Activated CD4-positive, alpha-beta T cell treated with anti-CD3 and anti-CD28 coated beads, Interleukin-2, amount 10 ng/mL, durations not matched to agents 24 days and 14 days (primary cell): ENCODE measurements around the gene IL16. TPM values are rescaled to one million over a fixed set of nuclear protein-coding genes. Genes with fewer than 3 reads are reported as not detected.
"Not testable (repeated sequence)": the region's sequence is repeated elsewhere in the genome, so short reads cannot be mapped to it uniquely, and the experiment has no call there.

Experiments used
- DNase-seq: peaks from one replicate; pipeline ENCODE4 v3.0.0; 2022
- H3K27ac Mint-ChIP-seq: one replicate; pipeline ENCODE4 v1.8.0; 2022; ENCODE audit warnings: mild to moderate bottlenecking, mixed read lengths
- H3K27me3 Mint-ChIP-seq: one replicate; pipeline ENCODE4 v1.8.0; 2022; ENCODE audit warnings: mixed read lengths
- H3K36me3 Mint-ChIP-seq: one replicate; pipeline ENCODE4 v1.8.0; 2022; ENCODE audit warnings: low read depth, mild to moderate bottlenecking, mixed read lengths
- H3K4me1 Mint-ChIP-seq: one replicate; pipeline ENCODE4 v1.8.0; 2021; ENCODE audit warnings: mixed read lengths
- H3K4me3 Mint-ChIP-seq: one replicate; pipeline ENCODE4 v1.8.0; 2022; ENCODE audit warnings: mild to moderate bottlenecking, moderate library complexity, mixed read lengths
- H3K9me3 Mint-ChIP-seq: one replicate; pipeline ENCODE4 v1.8.0; 2021; ENCODE audit warnings: mixed read lengths
- intact Hi-C: fragments of 100-400 bp; cut with micrococcal nuclease; formaldehyde crosslinking; loops from one replicate; pipeline ENCODE4 v1.15.1; 2023
- total RNA-seq: library from RNA; stranded (reverse); gene quantifications from 2 replicates; pipeline ENCODE4 v1.2.3, GENCODE V29; 2022

The IL16 gene
- total RNA-seq, 1 donor from 2014 or later, result 93.2 TPM

- no peaks in the 10 kb centered on the region for H3K27me3 Mint-ChIP-seq
- intact Hi-C loops, result loop anchor here (1.0 to 5.0 kb wide), 3 partner anchors 28 to 49 kb away; no protein-coding TSS in a partner anchor
- peaks cover 23% of the 10 kb centered on the region for H3K4me1 Mint-ChIP-seq
- H3K9me3 Mint-ChIP-seq, result no peaks in the 10 kb centered on the region
- peak within 1 kb of the TSS; percentile 73 for H3K27ac Mint-ChIP-seq
- H3K36me3 Mint-ChIP-seq, result peaks cover 4% of the 10 kb centered on the region
- DNase-seq, result peak; percentile 100
- peak within 1 kb of the TSS; percentile 91 for H3K4me3 Mint-ChIP-seq
These were observed 127.5 kb downstream of the IL16 start, which contains the start of gene STARD5 for GRCh38 chr15:81323944-81324881. Gene STARD5 (minus strand): TSS chr15:81324141. CDS start chr15:81324099, 42 bp downstream.

GRCh38 chr15:81326466-81327212, 130.0 kb downstream of the IL16 start:
- Mint-ChIP-seq H3K36me3 (no peaks in the 10 kb centered on the region), H3K27ac (no peak overlapping the region), H3K9me3 (no peaks in the 10 kb centered on the region), H3K4me3 (no peak overlapping the region), H3K27me3 (no peaks in the 10 kb centered on the region), H3K4me1 (peaks cover 27% of the 10 kb centered on the region)
- no peak for DNase-seq
- intact Hi-C loops, result no loop called here

GRCh38 chr15:81327516-81327915, 130.8 kb downstream of the IL16 start:
- no peaks in the 10 kb centered on the region for H3K9me3 Mint-ChIP-seq
- peaks cover 23% of the 10 kb centered on the region for H3K4me1 Mint-ChIP-seq
- H3K36me3 Mint-ChIP-seq, result no peaks in the 10 kb centered on the region
- intact Hi-C loops, result no loop called here
- no peak overlapping the region for H3K4me3 Mint-ChIP-seq
- no peak for DNase-seq
- H3K27me3 Mint-ChIP-seq, result no peaks in the 10 kb centered on the region
- H3K27ac Mint-ChIP-seq, result no peak overlapping the region

- H3K9me3 Mint-ChIP-seq, result no peaks in the 10 kb centered on the region
- peaks cover 13% of the 10 kb centered on the region for H3K4me1 Mint-ChIP-seq
- no peak overlapping the region for H3K4me3 Mint-ChIP-seq
- H3K27me3 Mint-ChIP-seq, result no peaks in the 10 kb centered on the region
- no peaks in the 10 kb centered on the region for H3K36me3 Mint-ChIP-seq
- no peak for DNase-seq
- H3K27ac Mint-ChIP-seq, result no peak overlapping the region
- intact Hi-C loops, result no loop called here
These were observed 132.8 kb downstream of the IL16 start for GRCh38 chr15:81329446-81329845.

DNA sequence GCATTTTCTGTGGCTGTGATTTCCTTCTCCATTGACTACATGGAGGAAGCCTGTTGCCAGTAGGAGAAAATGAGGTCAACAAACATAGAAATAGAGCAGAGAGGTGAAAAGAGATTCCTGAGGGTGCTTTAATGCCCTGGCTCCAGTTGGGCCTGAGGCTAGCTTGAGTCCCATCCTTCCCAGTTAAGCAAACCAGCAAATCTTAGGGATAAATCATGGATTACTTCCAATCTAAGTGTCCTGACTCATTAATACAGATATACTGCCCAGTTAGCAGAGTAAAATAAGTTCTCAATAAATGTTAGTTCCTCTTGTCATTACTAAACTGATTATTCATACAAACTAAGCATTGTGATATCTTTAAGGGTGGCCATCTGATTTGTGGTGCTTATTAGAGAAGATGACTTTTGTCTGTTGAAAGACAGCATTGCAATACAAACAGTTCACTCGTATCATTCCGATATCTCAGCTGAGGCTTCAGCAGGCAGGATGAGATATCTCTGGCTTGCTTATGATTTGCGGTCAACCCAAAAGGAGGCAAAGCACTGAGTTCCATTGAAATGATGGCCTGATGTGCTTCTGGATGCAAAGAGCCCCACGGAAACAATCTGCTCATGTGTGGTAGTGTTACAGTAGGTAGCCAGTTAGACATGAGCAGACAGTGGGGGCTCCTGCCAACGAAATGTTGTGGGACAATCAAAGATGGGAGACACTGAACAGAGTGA, 133.8 kb downstream of the IL16 start:
- no peak overlapping the region for H3K27ac Mint-ChIP-seq
- no peaks in the 10 kb centered on the region for H3K36me3 Mint-ChIP-seq
- H3K9me3 Mint-ChIP-seq, result no peaks in the 10 kb centered on the region
- DNase-seq, result no peak
- intact Hi-C loops, result loop anchor here (10.0 kb wide), 1 partner anchor 166 kb away; no protein-coding TSS in a partner anchor
- H3K4me1 Mint-ChIP-seq, result peaks cover 9% of the 10 kb centered on the region
- H3K27me3 Mint-ChIP-seq, result no peaks in the 10 kb centered on the region
- no peak overlapping the region for H3K4me3 Mint-ChIP-seq

- not testable (repeated sequence) for H3K36me3 Mint-ChIP-seq, H3K4me1 Mint-ChIP-seq, DNase-seq, H3K9me3 Mint-ChIP-seq, H3K4me3 Mint-ChIP-seq, H3K27ac Mint-ChIP-seq, H3K27me3 Mint-ChIP-seq
- intact Hi-C loops, result loop anchor here (10.0 kb wide), 1 partner anchor 166 kb away; no protein-coding TSS in a partner anchor
These were observed 134.5 kb downstream of the IL16 start for GRCh38 chr15:81331141-81331540.

DNA sequence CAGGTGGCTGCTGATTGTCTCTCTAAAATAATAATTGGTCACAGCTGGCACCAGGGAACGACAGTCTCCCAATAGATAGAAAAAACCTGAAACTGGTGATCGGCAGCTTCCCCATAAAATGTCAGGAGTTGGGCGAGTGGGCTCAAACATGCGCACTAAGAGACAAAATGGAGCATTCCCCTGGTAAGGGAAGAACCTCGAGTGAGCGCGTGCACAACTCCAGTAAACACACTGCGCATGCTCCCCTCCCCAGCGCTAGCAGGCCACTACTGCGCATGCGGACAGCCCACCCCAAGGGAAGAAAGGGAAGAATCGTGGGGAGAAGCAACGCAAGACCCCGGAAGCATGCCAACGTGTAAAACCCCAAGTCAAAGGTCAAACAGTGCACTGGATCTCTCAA, 134.9 kb downstream of the IL16 start:
- no peak overlapping the region for H3K4me3 Mint-ChIP-seq
- DNase-seq, result no peak
- intact Hi-C loops, result loop anchor here (10.0 kb wide), 1 partner anchor 167 kb away; no protein-coding TSS in a partner anchor
- H3K9me3 Mint-ChIP-seq, result no peaks in the 10 kb centered on the region
- H3K27me3 Mint-ChIP-seq, result no peaks in the 10 kb centered on the region
- no peak overlapping the region for H3K27ac Mint-ChIP-seq
- no peaks in the 10 kb centered on the region for H3K36me3 Mint-ChIP-seq
- H3K4me1 Mint-ChIP-seq, result peaks cover 10% of the 10 kb centered on the region

DNA sequence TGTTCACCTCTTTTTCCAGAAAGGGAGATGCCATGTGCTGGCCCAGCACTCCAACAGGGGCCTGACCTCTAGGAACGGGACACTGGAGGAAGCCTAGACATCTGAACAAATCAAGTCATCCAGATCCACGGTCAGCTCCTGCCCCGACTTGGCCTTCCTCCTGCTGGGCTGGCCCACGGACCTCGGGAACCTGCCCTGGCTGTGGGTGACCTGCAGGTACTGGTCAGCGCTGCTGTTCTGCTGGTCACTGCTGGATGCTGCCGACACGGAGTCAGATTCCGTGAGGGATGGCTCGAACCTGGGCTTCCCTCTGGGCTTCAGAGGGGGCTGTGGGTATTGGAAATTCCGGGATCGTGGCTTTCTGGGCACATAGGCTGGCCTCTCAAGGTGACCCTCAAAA, 135.6 kb downstream of the IL16 start:
- Mint-ChIP-seq H3K36me3 (no peaks in the 10 kb centered on the region), H3K27me3 (no peaks in the 10 kb centered on the region), H3K4me3 (no peak overlapping the region), H3K9me3 (no peaks in the 10 kb centered on the region), H3K27ac (no peak overlapping the region), H3K4me1 (peaks cover 12% of the 10 kb centered on the region)
- no peak for DNase-seq
- intact Hi-C loops, result loop anchor here (10.0 kb wide), 1 partner anchor 168 kb away; no protein-coding TSS in a partner anchor

DNA sequence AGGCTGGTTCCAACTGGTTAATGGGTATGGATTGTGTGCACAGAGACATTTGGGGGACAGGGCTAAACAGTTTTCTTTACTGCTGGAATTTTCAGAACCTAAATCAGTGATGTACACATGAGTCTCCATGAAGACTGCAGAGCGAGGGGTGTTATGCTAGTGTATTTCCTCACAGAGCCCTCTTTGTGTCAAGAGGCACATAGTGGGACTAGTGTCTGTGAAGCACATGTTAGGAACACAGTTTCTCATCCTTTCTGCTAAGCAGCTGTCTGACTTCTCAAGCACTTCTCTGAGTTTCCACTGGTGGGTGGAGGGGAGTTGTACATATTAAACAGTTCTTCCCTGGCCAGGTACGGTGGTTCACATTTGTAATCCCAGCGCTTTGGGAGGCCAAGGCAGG, 136.7 kb downstream of the IL16 start:
- H3K9me3 Mint-ChIP-seq, result no peaks in the 10 kb centered on the region
- peaks cover 8% of the 10 kb centered on the region for H3K4me1 Mint-ChIP-seq
- H3K4me3 Mint-ChIP-seq, result no peak overlapping the region
- H3K36me3 Mint-ChIP-seq, result no peaks in the 10 kb centered on the region
- H3K27me3 Mint-ChIP-seq, result no peaks in the 10 kb centered on the region
- H3K27ac Mint-ChIP-seq, result no peak overlapping the region
- intact Hi-C loops, result loop anchor here (10.0 kb wide), 1 partner anchor 169 kb away; no protein-coding TSS in a partner anchor
- no peak for DNase-seq

DNA sequence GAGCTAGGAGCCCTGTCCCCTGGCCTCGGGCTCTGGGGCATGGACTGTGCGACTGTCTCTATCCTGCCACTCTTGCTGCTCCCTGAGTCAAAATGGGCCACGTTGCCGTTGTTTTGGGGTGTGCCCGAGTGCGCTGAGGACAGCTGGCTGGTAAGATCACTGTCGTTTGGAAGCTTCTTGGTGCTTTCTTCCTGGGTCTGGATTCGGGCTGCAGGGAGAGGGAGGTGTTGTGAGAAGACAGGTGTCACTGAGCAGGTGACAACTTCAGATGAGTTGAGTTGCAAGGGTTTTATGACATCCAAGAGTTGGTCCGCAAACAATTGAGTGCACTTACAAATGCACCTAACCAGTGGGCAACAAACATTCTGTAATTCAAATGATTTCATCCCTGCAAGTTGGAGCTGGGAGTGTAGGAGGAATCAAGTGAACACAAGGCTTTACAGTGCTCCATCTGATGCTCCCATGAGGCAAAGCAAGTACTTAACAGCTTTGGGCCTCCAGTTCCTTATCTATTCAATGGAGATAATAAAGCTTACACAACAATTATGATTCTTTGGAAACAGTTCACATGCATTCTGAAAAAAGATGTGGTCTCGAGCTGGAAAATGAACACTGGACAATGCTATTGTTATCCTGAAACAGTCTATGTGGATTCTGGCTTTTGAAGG, 138.2 kb downstream of the IL16 start:
- no peaks in the 10 kb centered on the region for H3K36me3 Mint-ChIP-seq
- peaks cover 8% of the 10 kb centered on the region for H3K4me1 Mint-ChIP-seq
- no peaks in the 10 kb centered on the region for H3K27me3 Mint-ChIP-seq
- H3K4me3 Mint-ChIP-seq, result no peak overlapping the region
- no peaks in the 10 kb centered on the region for H3K9me3 Mint-ChIP-seq
- intact Hi-C loops, result loop anchor here (10.0 kb wide), 1 partner anchor 170 kb away; no protein-coding TSS in a partner anchor
- no peak for DNase-seq
- H3K27ac Mint-ChIP-seq, result no peak overlapping the region

DNA sequence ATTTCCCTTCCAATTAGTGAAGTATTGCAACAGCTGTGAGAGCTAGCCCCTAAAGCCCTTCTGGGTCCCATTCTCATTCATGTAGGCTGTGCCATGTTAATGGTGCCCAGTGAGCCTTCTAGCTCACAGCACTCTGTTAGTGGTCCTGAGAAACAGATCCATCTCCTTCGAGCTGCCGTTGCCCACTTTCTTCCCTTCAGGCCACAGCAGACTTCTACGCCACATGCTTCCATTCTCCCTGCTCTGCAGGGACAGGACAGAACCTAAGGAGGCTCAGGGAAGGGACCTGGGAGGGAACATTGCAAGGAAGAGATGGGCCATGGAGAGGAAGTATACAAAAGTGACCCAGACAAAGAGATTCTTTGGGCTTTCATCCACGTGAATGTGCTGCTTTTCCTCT, 139.0 kb downstream of the IL16 start:
- Mint-ChIP-seq H3K27me3 (peaks cover 1% of the 10 kb centered on the region), H3K4me3 (no peak overlapping the region), H3K27ac (no peak overlapping the region), H3K9me3 (no peaks in the 10 kb centered on the region), H3K36me3 (no peaks in the 10 kb centered on the region), H3K4me1 (peaks cover 7% of the 10 kb centered on the region)
- intact Hi-C loops, result loop anchor here (1.0 to 10.0 kb wide), 2 partner anchors 60 to 171 kb away; no protein-coding TSS in a partner anchor
- DNase-seq, result no peak

DNA sequence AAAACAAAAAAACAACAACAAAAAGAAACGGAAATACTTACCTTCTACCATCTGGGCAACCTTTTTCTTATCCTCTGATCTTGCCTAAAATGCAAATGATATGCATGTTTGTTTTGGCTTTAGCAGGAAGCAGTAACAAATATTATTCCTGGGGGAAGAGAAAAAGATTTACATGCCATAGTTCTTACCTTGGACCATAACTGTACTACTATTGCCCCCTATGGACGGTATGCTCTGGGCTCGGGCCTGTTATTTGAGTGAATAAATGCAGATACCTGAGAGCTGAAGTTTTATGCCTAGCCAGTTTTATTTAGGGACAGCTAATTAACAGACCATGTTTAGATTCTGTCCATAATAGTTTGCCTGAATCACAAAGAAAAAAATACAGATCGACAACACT, 139.9 kb downstream of the IL16 start:
- H3K27me3 Mint-ChIP-seq, result peaks cover 8% of the 10 kb centered on the region
- peaks cover 3% of the 10 kb centered on the region for H3K4me1 Mint-ChIP-seq
- no peak overlapping the region for H3K27ac Mint-ChIP-seq
- H3K36me3 Mint-ChIP-seq, result no peaks in the 10 kb centered on the region
- peak; percentile 75 for DNase-seq
- intact Hi-C loops, result loop anchor here (1.0 to 10.0 kb wide), 2 partner anchors 61 to 172 kb away; no protein-coding TSS in a partner anchor
- no peaks in the 10 kb centered on the region for H3K9me3 Mint-ChIP-seq
- H3K4me3 Mint-ChIP-seq, result no peak overlapping the region

DNA sequence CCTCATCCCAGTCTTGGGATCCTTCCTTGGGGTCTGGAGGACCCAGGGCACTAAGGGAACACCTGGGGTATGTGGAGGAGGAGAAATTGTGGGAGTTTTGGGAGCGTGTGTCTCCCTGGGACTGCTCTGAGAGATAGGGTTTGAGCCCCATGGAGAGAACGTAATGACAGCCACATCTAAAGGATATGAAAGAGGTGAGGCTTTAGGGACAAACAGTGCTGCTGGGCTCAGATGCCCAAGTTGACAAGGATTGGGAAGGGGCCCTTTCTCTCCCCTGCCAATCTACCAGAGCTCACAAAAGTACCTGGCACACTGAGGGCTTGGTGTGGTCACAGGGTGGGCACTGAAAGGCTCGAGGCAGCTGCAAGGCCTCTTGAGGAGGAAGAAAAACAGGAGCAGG, 140.6 kb downstream of the IL16 start:
- no peak for DNase-seq
- intact Hi-C loops, result loop anchor here (10.0 kb wide), 1 partner anchor 172 kb away; no protein-coding TSS in a partner anchor
- H3K27me3 Mint-ChIP-seq, result peaks cover 8% of the 10 kb centered on the region
- no peak overlapping the region for H3K4me3 Mint-ChIP-seq
- H3K9me3 Mint-ChIP-seq, result no peaks in the 10 kb centered on the region
- H3K27ac Mint-ChIP-seq, result no peak overlapping the region
- H3K4me1 Mint-ChIP-seq, result peaks cover 3% of the 10 kb centered on the region
- no peaks in the 10 kb centered on the region for H3K36me3 Mint-ChIP-seq
